ENCODE data around the gene HES5.

The HES5 gene

DNA sequence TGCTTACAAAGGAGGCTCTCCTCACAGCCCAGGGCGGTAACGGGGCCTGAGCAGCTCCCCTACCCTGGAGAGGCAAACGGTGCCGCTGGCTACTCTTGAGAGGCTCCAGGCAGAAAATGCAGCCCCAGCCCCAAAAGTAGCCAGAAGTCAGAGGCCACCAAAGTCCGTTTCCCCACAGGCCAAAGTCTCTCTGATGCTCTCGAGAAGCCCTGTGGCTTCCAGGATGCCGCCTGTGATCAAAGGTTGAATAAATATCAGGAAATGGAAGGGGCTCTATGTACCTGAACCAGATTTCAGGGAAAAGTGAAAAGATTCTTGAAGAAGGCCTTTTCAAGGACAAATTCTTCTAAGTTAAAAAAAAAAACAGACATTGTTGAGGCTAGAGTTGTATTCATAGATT, 7.8 kb downstream of the HES5 start:
- DNase-seq (ENCODE audit: extremely low spot score): no peak
- ChIA-PET POLR2A (no interaction called here), CTCF (no interaction called here)
- no peak for TF ChIP-seq L3MBTL2 (conservative IDR thresholded peaks at IDR 0.05)
- no peak for TF ChIP-seq CTBP1 (IDR thresholded peaks at IDR 0.05; ENCODE audit: borderline replicate concordance)
- TF ChIP-seq FOXM1 (IDR thresholded peaks at IDR 0.05; ENCODE audit: borderline replicate concordance): no peak
- no peak for TF ChIP-seq TARDBP (IDR thresholded peaks at IDR 0.05)
- no peak for TF ChIP-seq LEF1 (IDR thresholded peaks at IDR 0.05; ENCODE audit: borderline replicate concordance)
- TF ChIP-seq FOXA1 (IDR thresholded peaks at IDR 0.05): no peak
- no peak for TF ChIP-seq ARNT (IDR thresholded peaks at IDR 0.05)
- TF ChIP-seq SUZ12 (IDR thresholded peaks at IDR 0.05): no peak
- no peak for TF ChIP-seq BHLHE40 (IDR thresholded peaks at IDR 0.05; ENCODE audit: borderline replicate concordance)
- TF ChIP-seq, protein P1, sequence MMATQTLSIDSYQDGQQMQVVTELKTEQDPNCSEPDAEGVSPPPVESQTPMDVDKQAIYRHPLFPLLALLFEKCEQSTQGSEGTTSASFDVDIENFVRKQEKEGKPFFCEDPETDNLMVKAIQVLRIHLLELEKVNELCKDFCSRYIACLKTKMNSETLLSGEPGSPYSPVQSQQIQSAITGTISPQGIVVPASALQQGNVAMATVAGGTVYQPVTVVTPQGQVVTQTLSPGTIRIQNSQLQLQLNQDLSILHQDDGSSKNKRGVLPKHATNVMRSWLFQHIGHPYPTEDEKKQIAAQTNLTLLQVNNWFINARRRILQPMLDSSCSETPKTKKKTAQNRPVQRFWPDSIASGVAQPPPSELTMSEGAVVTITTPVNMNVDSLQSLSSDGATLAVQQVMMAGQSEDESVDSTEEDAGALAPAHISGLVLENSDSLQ (IDR thresholded peaks at IDR 0.05): no peak
- no peak for TF ChIP-seq ZNF384 (IDR thresholded peaks at IDR 0.05)
- no peak for TF ChIP-seq ELF4 (IDR thresholded peaks at IDR 0.05)
- TF ChIP-seq NFRKB (IDR thresholded peaks at IDR 0.05): no peak
- TF ChIP-seq HDGF (IDR thresholded peaks at IDR 0.05; ENCODE audit: borderline replicate concordance): no peak
- no peak for TF ChIP-seq FOXK2 (IDR thresholded peaks at IDR 0.05)
- TF ChIP-seq SP1 (IDR thresholded peaks at IDR 0.05): no peak

DNA sequence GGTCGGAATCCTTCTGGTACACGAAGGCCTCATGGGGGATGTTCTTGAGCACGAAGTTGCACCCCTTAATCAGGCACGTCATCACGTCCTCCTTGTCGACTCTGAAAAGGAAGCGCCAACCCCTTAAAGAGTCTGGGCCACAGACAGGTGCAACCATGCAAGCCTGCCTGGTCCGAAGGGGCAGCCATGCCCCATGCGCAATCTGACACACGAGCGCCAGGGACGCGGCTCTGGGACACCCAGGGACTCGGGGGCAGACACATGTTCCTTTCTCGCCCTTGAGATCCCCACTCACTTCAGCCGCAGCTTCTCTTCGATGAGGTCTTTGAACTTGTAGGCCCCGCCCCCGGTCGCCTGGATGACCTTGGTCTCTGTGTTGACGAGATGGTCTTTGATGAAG, 9.3 kb downstream of the HES5 start:
- TF ChIP-seq BHLHE40 (IDR thresholded peaks at IDR 0.05; ENCODE audit: borderline replicate concordance) (no peak), NFRKB (IDR thresholded peaks at IDR 0.05) (no peak), FOXM1 (IDR thresholded peaks at IDR 0.05; ENCODE audit: borderline replicate concordance) (no peak), ARNT (IDR thresholded peaks at IDR 0.05) (no peak), FOXK2 (IDR thresholded peaks at IDR 0.05) (no peak), FOXA1 (IDR thresholded peaks at IDR 0.05) (no peak), L3MBTL2 (conservative IDR thresholded peaks at IDR 0.05) (no peak), CTBP1 (IDR thresholded peaks at IDR 0.05; ENCODE audit: borderline replicate concordance) (no peak), SP1 (IDR thresholded peaks at IDR 0.05) (no peak), TARDBP (IDR thresholded peaks at IDR 0.05) (no peak), ZNF384 (IDR thresholded peaks at IDR 0.05) (no peak), ELF4 (IDR thresholded peaks at IDR 0.05) (no peak), LEF1 (IDR thresholded peaks at IDR 0.05; ENCODE audit: borderline replicate concordance) (no peak), SUZ12 (IDR thresholded peaks at IDR 0.05) (no peak)
- TF ChIP-seq, protein P1 (IDR thresholded peaks at IDR 0.05): no peak
- ChIA-PET CTCF (no interaction called here), POLR2A (no interaction called here)

DNA sequence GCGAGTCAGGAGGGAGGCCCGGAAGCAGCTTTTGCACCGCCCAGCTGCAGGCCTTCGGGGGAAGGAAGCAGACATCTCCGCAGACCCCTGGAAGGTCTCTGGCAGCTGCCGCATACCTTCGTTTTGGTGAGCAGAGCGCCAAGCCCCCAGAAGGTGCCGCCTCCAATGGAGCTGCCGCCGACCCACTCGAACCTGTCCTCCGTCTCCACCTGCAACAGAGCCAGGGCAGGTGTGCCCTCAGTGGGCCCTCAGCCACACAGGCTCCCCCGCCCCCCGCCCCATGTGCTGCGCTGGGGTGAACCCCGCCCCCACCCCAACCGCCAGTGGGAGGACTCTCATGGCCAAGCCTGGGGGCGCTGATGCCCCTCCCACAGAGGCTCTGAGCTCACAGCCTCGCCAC, 9.9 kb downstream of the HES5 start:
- TF ChIP-seq HDGF (IDR thresholded peaks at IDR 0.05; ENCODE audit: borderline replicate concordance): no peak
- no peak for TF ChIP-seq BHLHE40 (IDR thresholded peaks at IDR 0.05; ENCODE audit: borderline replicate concordance)
- no peak for TF ChIP-seq NFRKB (IDR thresholded peaks at IDR 0.05)
- ChIA-PET CTCF (no interaction called here), POLR2A (interaction anchor here (0.8 kb wide), 1 partner anchor 14 kb away, joined by 3 read pairs; no protein-coding TSS in a partner anchor)
- DNase-seq (ENCODE audit: extremely low spot score): no peak

More for the DNA sequence above, 9.3 kb downstream of the HES5 start:
- no peak for DNase-seq (ENCODE audit: extremely low spot score)

GRCh38 chr1:2519729-2520128, 10.3 kb downstream of the HES5 start:
- CTCF ChIA-PET: interaction anchor here (1.3 kb wide), 1 partner anchor 27 kb away, joined by 3 read pairs; no protein-coding TSS in a partner anchor
- POLR2A ChIA-PET: interaction anchor here (0.8 kb wide), 1 partner anchor 14 kb away, joined by 3 read pairs; no protein-coding TSS in a partner anchor
- no peak for DNase-seq (ENCODE audit: extremely low spot score)
- TF ChIP-seq L3MBTL2 (conservative IDR thresholded peaks at IDR 0.05) (no peak), SUZ12 (IDR thresholded peaks at IDR 0.05) (no peak), ZNF384 (IDR thresholded peaks at IDR 0.05) (no peak), CTBP1 (IDR thresholded peaks at IDR 0.05; ENCODE audit: borderline replicate concordance) (no peak), ARNT (IDR thresholded peaks at IDR 0.05) (no peak), SP1 (IDR thresholded peaks at IDR 0.05) (no peak), FOXK2 (IDR thresholded peaks at IDR 0.05) (no peak), LEF1 (IDR thresholded peaks at IDR 0.05; ENCODE audit: borderline replicate concordance) (no peak), FOXM1 (IDR thresholded peaks at IDR 0.05; ENCODE audit: borderline replicate concordance) (no peak), TARDBP (IDR thresholded peaks at IDR 0.05) (no peak)
- TF ChIP-seq, protein P1 (IDR thresholded peaks at IDR 0.05): no peak

DNA sequence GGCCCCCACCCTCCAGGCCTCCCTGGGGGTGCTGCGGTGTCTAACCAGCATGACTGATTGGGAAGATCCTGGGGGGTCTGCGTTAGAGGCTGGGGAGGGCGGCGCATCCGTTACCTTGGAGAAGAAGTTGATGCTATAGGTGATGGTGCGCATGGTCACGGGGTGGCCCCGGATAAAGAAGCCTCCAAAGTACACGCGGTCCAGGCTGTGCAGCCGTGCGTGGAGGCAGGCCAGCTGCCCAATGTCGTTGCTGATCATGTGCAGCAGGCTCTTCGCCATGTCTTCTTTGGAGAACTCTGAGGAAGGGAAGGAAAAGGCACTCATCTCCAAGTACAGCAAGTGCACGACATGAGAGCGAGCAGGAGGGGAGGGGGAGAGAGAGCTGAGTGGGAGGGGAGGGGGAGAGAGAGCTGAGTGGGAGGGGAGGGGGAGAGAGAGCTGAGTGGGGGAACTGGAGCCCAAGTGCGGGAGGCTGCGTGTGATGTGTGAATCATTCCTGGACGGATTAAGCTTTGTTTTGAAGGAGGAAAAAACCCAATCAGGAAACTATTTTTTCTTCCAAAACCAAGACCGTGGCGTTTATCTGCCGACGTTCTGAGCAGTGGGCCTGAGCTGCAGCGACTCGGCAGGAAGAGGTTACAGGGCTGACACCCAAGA, 10.9 kb downstream of the HES5 start:
- POLR2A ChIA-PET: no interaction called here
- DNase-seq (ENCODE audit: extremely low spot score): no peak
- CTCF ChIA-PET: interaction anchor here (1.3 kb wide), 1 partner anchor 28 kb away, joined by 3 read pairs; no protein-coding TSS in a partner anchor

More for the DNA sequence above, 10.9 kb downstream of the HES5 start:
- TF ChIP-seq SUZ12 (IDR thresholded peaks at IDR 0.05) (no peak), ARNT (IDR thresholded peaks at IDR 0.05) (no peak), SP1 (IDR thresholded peaks at IDR 0.05) (no peak), ELF4 (IDR thresholded peaks at IDR 0.05) (no peak), NFRKB (IDR thresholded peaks at IDR 0.05) (no peak), CTBP1 (IDR thresholded peaks at IDR 0.05; ENCODE audit: borderline replicate concordance) (no peak), L3MBTL2 (conservative IDR thresholded peaks at IDR 0.05) (no peak), HDGF (IDR thresholded peaks at IDR 0.05; ENCODE audit: borderline replicate concordance) (no peak), ZNF384 (IDR thresholded peaks at IDR 0.05) (no peak)
- TF ChIP-seq, protein P1 (IDR thresholded peaks at IDR 0.05): no peak
